ENCODE results near the gene HPD.

Gene HPD

DNA sequence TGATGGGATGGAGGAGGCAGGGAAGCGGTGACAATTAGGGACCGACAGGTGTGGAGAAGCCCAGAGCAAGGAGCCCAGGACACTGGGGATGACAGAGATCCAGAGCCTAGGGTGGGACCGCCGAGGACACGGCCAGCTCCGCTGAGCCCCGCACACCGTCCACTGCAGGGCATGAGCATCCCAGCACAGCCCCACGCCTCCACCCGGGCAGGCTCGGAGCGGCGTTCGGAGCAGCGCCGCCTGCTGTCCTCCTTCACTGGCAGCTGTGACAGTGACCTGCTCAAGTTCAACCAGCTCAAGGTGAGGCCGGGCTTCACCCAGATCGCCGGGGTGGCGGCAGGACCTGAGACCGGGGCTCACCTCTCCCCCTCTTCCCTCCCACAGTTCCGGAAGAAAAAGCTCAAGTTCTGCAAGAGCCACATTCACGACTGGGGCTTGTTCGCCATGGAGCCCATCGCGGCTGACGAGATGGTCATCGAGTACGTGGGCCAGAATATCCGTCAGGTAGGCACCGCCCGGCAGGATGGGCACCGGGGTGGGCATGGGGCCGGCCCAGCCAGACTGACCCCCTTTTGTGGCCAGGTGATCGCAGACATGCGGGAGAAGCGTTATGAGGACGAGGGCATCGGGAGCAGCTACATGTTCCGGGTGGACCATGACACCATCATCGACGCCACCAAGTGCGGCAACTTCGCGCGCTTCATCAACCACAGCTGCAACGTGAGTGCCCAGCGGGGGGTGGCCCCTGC lies 31.1 kb downstream of the HPD start:
- no peak for DNase-seq

GRCh38 chr12:121826318-121827150 lies 32.1 kb downstream of the HPD start:
- no peak for DNase-seq

DNA sequence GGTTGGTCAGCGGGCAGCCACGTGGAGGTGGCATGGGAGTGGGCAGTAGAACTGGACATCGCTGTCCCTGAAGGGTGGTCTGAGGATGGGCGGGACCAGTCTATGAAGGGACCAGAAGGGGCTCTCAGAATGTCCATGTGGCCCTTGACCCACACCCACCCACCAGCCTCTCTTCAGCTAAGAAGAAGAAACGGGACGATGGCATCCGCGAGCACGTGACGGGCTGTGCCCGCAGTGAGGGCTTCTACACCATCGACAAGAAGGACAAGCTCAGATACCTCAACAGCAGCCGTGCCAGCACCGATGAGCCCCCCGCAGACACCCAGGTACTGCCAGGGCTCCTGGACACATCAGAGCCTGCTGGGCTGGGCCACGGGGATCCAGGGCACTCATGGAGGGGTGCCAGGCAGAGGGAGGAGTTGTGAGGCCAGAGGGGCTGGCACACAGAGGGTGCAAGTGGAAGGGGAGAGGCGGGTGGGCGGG lies 33.6 kb downstream of the HPD start:
- no peak for DNase-seq

- no peak for DNase-seq
Measured at GRCh38 chr12:121823727-121824115, 34.9 kb downstream of the HPD start.

GRCh38 chr12:121823101-121823726 lies 35.4 kb downstream of the HPD start:
- no peak for DNase-seq

GRCh38 chr12:121822393-121823100 lies 36.1 kb downstream of the HPD start:
- no peak for DNase-seq

- no peak for DNase-seq
Measured at GRCh38 chr12:121820056-121820455, 38.6 kb downstream of the HPD start.

- DNase-seq, result no peak
Measured at GRCh38 chr12:121819212-121819949, 39.3 kb downstream of the HPD start.

DNA sequence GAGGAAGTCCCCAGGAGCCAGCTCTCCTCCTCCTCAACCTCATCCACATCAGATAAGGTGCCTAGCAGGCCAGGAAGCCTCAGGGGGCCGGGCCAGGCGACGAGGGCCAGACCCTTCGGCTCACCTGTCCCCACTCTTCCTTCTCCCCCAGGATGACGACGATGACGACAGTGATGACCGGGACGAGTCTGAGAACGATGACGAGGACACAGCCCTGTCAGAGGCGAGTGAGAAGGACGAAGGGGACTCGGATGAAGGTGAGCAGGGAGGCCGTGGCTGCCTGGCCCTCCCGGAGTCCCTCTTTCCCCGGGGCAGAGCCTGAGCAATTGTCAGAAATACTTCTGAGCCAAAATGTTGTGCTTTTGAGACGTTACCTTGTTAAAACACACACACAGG lies 41.0 kb downstream of the HPD start:
- no peak for DNase-seq

DNA sequence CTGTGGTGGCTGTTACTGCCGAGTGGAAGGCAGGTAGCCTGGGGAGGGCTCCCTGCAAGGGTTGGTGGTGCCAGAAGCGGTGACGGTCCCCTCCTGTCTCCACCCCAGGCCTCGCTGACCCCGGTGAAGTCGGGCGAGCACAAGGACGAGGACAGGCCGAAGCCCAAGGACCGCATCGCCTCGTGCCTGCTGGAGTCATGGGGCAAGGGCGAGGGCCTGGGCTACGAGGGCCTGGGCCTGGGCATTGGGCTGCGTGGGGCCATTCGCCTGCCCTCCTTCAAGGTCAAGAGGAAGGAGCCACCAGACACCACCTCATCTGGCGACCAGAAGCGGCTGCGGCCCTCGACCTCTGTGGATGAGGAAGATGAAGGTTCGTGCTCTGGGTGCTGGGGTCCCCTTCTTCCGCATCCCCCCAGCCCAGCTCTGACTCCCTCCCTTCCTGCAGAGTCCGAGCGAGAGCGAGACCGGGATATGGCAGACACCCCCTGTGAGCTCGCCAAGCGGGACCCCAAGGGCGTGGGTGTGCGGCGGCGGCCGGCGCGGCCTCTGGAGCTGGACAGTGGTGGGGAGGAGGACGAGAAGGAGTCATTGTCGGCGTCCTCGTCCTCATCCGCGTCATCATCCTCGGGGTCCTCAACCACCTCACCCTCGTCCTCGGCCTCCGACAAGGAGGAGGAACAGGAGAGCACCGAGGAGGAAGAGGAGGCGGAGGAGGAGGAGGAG lies 41.6 kb downstream of the HPD start:
- no peak for DNase-seq

- no peak for DNase-seq
Measured at GRCh38 chr12:121815263-121815662, 43.4 kb downstream of the HPD start.

GRCh38 chr12:121814429-121815119 lies 44.1 kb downstream of the HPD start:
- DNase-seq, result no peak

DNA sequence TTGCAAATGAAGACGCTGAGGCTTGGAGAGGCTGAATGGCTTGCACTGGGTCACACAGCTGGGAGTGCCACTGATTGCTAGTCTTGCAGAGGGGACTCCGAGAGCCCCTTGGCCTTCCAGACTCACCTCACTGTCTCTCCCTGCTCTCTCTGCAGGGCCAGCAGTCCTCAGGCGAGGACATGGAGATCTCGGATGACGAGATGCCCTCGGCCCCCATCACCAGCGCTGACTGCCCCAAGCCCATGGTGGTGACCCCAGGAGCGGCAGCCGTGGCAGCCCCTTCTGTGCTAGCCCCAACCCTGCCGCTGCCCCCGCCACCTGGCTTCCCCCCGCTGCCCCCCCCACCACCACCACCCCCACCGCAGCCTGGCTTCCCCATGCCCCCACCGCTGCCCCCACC lies 44.7 kb downstream of the HPD start:
- no peak for DNase-seq

- DNase-seq, result no peak
Measured at GRCh38 chr12:121812921-121813896, 45.5 kb downstream of the HPD start.

- DNase-seq, result no peak
Measured at GRCh38 chr12:121812320-121812871, 46.3 kb downstream of the HPD start.

GRCh38 chr12:121811434-121812319 lies 47.0 kb downstream of the HPD start:
- DNase-seq, result no peak

- no peak for DNase-seq
Measured at GRCh38 chr12:121810833-121811433, 47.7 kb downstream of the HPD start.

All from activated CD4-positive, alpha-beta T cell treated with anti-CD3 and anti-CD28 coated beads, Interleukin-2, amount 50 U/mL, for 16 hours (primary cell).